NB4 (cell line): Measurements from ENCODE around the gene CCAR1.

Experiments used
- MYC ChIP-seq: IDR thresholded peaks from 2 replicates; pipeline ENCODE4 v1.6.1; 2011; ENCODE audit warnings: low read depth, low read length
- POLR2A ChIP-seq: IDR thresholded peaks from 2 replicates; pipeline ENCODE4 v1.6.1; 2011; ENCODE audit warnings: mild to moderate bottlenecking; ENCODE audit not compliant: insufficient read length; ENCODE audit errors: extremely low read depth
- TF ChIP-seq, protein P1 (sequence below): IDR thresholded peaks from one replicate; pipeline ENCODE4 v1.5.1; 2012; ENCODE audit warnings: low read depth, low read length
- TF ChIP-seq, protein P2 (sequence below): IDR thresholded peaks from 2 replicates; pipeline ENCODE4 v1.6.1; 2011; ENCODE audit warnings: low read depth, low read length

DNA sequence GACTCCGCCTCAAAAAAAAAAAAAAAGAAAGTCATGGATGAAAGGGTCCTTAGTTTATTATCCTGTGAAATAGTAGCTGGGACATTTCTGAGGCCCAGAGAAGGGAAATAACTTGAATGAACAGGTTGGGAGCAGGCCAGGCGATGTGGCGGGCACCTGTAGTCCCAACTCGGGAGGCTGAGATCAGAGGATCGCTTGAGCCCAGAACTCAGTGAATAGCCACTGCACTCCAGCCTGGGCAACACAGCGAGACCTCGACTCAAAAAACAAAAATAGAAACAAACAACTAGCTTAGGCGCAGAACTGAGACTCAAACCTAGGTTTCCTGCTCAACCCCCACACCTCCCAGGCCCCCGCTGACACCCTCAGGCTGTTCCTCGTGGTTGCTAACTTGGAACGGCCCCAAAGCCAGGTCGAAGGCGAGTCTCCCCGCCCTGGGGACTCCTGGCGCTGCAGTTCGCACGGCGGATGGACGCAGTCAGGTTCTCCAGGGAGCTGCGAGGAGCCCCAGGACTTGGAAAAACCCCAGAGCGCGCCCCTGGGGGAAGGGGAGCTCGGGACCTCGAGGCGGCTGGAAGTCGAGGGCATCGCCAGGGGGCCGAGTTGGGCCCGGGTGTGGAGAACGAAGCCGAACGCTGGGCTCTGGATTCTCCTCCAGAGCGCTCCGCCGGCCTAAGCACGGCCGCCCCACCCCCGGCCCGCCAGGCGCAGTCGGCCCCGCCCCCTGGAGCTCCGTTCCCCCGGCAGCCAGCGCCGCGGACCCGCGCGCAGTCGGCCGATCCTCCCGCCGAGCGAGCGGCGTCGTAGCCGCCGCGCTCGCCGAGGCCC lies 105.9 kb downstream of the CCAR1 start, which contains the start of gene STOX1:
- no peak for TF ChIP-seq POLR2A
- TF ChIP-seq, protein P1, sequence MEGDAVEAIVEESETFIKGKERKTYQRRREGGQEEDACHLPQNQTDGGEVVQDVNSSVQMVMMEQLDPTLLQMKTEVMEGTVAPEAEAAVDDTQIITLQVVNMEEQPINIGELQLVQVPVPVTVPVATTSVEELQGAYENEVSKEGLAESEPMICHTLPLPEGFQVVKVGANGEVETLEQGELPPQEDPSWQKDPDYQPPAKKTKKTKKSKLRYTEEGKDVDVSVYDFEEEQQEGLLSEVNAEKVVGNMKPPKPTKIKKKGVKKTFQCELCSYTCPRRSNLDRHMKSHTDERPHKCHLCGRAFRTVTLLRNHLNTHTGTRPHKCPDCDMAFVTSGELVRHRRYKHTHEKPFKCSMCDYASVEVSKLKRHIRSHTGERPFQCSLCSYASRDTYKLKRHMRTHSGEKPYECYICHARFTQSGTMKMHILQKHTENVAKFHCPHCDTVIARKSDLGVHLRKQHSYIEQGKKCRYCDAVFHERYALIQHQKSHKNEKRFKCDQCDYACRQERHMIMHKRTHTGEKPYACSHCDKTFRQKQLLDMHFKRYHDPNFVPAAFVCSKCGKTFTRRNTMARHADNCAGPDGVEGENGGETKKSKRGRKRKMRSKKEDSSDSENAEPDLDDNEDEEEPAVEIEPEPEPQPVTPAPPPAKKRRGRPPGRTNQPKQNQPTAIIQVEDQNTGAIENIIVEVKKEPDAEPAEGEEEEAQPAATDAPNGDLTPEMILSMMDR, result no peak
- TF ChIP-seq, protein P2, sequence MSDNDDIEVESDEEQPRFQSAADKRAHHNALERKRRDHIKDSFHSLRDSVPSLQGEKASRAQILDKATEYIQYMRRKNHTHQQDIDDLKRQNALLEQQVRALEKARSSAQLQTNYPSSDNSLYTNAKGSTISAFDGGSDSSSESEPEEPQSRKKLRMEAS, result peak; percentile 47
- TF ChIP-seq MYC, result peak; percentile 26; the same call in 1 of the 2 replicates
